ENCODE results near the gene TMEM170A. TPM values are rescaled to one million over a fixed set of nuclear protein-coding genes. Genes with fewer than 3 reads are reported as not detected.

The TMEM170A gene
- total RNA-seq, 1 donor, result 19.0 TPM

DNA sequence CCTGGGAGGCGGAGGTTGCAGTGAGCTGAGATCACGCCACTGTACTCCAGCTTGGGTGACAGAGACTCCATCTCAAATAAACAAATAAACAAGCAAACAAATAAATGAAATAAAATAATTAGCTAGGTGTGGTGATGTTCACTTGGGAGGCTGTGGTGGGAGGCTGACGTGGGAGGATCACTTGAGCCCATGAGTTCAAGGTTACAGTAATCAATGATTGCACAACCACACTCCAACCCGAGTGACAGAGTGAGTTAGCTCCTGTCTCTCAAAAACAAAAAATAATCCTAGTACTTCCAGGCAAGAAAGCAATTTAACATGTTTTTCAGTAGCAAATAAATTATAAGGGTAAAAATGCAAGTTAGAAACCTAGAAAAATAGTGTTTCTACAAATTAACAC is 57.5 kb downstream of the TMEM170A start:
- TF ChIP-seq, protein P1, sequence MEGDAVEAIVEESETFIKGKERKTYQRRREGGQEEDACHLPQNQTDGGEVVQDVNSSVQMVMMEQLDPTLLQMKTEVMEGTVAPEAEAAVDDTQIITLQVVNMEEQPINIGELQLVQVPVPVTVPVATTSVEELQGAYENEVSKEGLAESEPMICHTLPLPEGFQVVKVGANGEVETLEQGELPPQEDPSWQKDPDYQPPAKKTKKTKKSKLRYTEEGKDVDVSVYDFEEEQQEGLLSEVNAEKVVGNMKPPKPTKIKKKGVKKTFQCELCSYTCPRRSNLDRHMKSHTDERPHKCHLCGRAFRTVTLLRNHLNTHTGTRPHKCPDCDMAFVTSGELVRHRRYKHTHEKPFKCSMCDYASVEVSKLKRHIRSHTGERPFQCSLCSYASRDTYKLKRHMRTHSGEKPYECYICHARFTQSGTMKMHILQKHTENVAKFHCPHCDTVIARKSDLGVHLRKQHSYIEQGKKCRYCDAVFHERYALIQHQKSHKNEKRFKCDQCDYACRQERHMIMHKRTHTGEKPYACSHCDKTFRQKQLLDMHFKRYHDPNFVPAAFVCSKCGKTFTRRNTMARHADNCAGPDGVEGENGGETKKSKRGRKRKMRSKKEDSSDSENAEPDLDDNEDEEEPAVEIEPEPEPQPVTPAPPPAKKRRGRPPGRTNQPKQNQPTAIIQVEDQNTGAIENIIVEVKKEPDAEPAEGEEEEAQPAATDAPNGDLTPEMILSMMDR (IDR thresholded peaks at IDR 0.05; ENCODE audit: insufficient read depth, low read depth, low read length), result no peak
- no peak for DNase-seq (ENCODE audit: low read depth)

DNA sequence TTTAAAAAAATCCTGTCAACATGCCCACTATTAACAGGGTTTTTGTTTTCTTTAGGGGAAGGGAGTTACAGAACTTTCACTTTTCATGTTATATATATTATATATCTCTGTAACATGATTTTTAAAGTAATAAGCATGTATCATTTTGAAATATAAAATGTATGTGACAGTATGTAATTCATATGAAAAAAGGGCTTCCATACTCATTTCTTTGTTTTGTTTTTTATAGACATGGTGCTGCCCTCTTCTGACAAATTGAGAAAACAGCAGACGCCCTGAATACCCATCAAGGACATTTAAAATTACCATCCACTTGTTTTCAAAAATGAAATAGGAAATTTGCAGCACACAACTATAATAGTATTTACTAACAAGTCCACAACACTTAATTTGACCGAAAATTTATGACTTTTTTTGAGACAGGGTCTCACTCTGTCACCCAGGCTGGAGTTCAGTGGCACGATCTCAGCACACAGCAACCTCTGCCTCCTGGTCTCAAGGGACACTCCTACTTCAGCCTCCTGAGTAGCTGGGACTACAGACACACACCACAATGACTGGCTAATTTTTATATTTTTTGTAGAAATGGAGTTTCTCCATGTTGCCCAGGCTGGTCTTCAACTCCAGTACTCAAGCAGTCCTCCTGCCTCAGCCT is 61.5 kb downstream of the TMEM170A start:
- TF ChIP-seq, protein P1 (IDR thresholded peaks at IDR 0.05; ENCODE audit: insufficient read depth, low read depth, low read length), result peak; percentile 61
- H3K4me3 ChIP-seq (ENCODE audit: low read depth, low read length), result no peak overlapping the region
- peak; percentile 64 for DNase-seq (ENCODE audit: low read depth)

More for the DNA sequence above, 57.5 kb downstream of the TMEM170A start:
- no peak overlapping the region for H3K4me3 ChIP-seq (ENCODE audit: low read depth, low read length)

DNA sequence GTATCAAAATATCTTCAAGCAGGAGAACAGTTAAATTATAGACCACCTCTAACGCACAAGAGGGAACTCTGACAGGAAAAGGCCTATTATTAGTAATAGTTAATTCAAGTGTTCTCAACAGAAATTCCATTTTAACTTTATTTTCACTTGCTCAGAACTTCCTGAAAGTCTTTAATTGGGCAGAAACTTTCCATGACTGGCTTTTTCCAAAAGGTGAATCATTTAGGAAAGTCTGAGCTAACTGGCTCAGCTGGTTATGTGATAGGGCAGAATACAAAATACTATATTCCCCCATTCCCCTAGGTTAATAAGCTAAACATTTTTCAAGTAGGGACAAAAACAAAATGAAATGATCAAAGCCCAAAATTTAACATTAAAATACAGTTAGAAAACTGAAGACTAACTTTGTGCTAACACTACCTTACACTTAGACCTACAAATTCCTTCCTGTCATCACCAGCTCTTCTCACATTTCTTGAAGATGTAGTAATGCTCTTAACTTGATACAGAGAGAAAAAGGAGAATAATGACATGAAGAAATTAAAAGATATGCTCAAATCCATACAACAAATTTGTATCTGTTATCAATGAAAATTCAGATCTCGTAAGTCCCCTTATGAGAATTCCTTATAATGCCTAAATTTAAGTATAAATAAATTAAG is 62.2 kb downstream of the TMEM170A start:
- peak; percentile 52 for DNase-seq (ENCODE audit: low read depth)
- TF ChIP-seq, protein P1 (IDR thresholded peaks at IDR 0.05; ENCODE audit: insufficient read depth, low read depth, low read length), result no peak
- no peak overlapping the region for H3K4me3 ChIP-seq (ENCODE audit: low read depth, low read length)

DNA sequence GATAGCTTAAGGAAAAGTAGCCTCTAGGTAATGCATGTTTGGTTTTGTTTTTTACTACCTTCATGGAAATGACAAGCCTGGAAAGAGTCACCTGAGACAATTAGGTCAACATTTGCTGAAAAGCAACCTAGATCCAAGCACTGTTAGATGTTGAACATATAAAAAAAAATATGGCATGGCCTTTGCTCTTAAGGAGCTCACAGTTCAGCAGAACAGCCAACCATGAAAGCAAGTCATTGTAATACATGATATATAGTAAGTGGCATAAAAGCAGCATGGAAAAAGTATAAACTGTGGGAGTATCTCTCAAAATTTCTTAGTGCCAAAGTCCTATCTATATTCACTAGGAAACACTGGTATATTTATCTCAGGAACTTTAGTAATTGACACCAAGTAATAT is 62.8 kb downstream of the TMEM170A start:
- DNase-seq (ENCODE audit: low read depth), result no peak
- H3K4me3 ChIP-seq (ENCODE audit: low read depth, low read length), result no peak overlapping the region
- TF ChIP-seq, protein P1 (IDR thresholded peaks at IDR 0.05; ENCODE audit: insufficient read depth, low read depth, low read length), result no peak

DNA sequence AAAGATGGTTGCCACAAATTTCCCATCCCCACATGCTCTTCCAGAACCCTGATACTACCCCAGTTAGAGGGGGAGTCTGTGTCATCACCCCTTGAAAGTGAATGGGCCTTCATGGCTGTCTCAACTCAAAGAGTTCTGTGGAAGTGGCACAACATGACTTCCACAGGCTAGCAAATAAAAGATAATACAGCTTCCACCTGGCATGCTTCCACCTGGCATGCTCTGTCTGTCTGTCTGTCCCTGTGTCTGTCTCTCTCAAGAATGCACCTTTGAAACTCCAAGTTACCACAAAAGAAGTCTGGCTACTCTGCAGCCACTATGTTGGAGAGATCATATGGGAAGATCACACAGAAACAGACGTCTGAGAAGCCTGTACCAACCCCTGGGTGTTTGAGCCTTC is 66.2 kb downstream of the TMEM170A start:
- TF ChIP-seq, protein P1 (IDR thresholded peaks at IDR 0.05; ENCODE audit: insufficient read depth, low read depth, low read length), result no peak
- no peak for DNase-seq (ENCODE audit: low read depth)
- no peak overlapping the region for H3K4me3 ChIP-seq (ENCODE audit: low read depth, low read length)

DNA sequence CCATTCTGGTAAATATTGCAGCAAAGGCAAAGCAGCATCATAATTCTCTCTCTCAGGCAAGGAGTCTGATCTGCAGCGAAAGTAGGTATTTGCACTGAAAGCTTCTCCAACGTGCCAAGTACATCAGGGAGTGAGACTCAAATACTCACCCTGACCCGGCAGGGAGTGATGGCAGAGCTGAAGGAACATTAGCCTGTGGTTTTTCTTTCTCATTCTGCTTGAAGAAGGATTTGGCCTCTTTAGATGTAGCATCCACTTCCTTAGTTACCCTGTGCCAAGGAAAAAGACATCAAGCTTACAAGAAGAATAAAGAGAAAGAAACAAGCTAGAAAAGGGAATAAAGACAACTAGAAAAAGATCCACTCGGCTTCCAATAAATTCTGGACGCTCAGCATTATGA is 69.5 kb downstream of the TMEM170A start:
- TF ChIP-seq, protein P1 (IDR thresholded peaks at IDR 0.05; ENCODE audit: insufficient read depth, low read depth, low read length), result no peak
- H3K4me3 ChIP-seq (ENCODE audit: low read depth, low read length), result no peak overlapping the region
- no peak for DNase-seq (ENCODE audit: low read depth)

Small RNA genes lying within 50 kb of the gene (small RNA-seq; reads per million reads assigned to genes)
- not detected for gene RF00598

Other genes with a start within 250 kb of the TMEM170A start
- gene CTRB1, start 245.7 kb downstream of the TMEM170A start, total RNA-seq, result not detected in 2 replicates
- gene BCAR1, start 213.1 kb downstream of the TMEM170A start, total RNA-seq, result 87.2 and 120 TPM in 2 replicates
- 38.0 and 39.7 TPM in 2 replicates for gene CFDP1, start 31.2 kb downstream of the TMEM170A start, total RNA-seq
- gene CHST6, start 30.8 kb upstream of the TMEM170A start, total RNA-seq, result under 0.01 TPM in 2 replicates
- gene CHST5, start 71.4 kb upstream of the TMEM170A start, total RNA-seq, result under 0.01 TPM in 1 of 2 replicates, not detected in the other
- gene TMEM231, start 91.6 kb upstream of the TMEM170A start, total RNA-seq, result 12.1 and 13.5 TPM in 2 replicates
- gene GABARAPL2, start 101.7 kb upstream of the TMEM170A start, total RNA-seq, result 25.4 and 36.3 TPM in 2 replicates
- gene ADAT1, start 158.6 kb upstream of the TMEM170A start, total RNA-seq, result 69.9 and 83.8 TPM in 2 replicates
- gene KARS1, start 183.0 kb upstream of the TMEM170A start, total RNA-seq, result 139 and 157 TPM in 2 replicates
- gene TERF2IP, start 183.1 kb upstream of the TMEM170A start, total RNA-seq, result 28.3 and 43.6 TPM in 2 replicates
- gene CPHXL2, start 212.3 kb upstream of the TMEM170A start, total RNA-seq, result not detected in 2 replicates
- gene DUXB, start 236.8 kb upstream of the TMEM170A start, total RNA-seq, result not detected in 2 replicates

All from fibroblast of villous mesenchyme (primary cell).